ENCODE data around the gene SMIM32.

DNA sequence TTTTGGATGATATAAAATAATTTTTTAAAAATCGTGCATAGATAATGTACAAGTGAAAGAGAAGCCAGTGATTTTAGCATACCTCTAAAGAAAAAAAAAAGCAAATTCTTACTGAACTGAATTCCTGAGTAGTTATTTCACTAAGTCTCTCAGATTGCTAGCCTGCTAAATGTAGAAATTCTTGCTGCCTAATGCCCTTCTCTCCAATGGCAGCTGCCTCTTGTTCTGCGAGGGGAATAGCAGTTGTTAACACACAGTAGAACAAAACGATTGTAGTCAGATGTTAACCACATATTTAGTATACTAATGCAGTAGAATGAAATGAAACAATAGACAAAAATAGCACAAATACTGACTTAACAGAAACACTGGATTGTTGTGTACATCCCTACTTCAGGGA, 33.5 kb downstream of the SMIM32 start:
- TF ChIP-seq, protein P1, sequence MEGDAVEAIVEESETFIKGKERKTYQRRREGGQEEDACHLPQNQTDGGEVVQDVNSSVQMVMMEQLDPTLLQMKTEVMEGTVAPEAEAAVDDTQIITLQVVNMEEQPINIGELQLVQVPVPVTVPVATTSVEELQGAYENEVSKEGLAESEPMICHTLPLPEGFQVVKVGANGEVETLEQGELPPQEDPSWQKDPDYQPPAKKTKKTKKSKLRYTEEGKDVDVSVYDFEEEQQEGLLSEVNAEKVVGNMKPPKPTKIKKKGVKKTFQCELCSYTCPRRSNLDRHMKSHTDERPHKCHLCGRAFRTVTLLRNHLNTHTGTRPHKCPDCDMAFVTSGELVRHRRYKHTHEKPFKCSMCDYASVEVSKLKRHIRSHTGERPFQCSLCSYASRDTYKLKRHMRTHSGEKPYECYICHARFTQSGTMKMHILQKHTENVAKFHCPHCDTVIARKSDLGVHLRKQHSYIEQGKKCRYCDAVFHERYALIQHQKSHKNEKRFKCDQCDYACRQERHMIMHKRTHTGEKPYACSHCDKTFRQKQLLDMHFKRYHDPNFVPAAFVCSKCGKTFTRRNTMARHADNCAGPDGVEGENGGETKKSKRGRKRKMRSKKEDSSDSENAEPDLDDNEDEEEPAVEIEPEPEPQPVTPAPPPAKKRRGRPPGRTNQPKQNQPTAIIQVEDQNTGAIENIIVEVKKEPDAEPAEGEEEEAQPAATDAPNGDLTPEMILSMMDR (IDR thresholded peaks at IDR 0.05; ENCODE audit: insufficient read depth, low read depth, low read length): no peak
- no peak for TF ChIP-seq EZH2 (IDR thresholded peaks at IDR 0.05; ENCODE audit: insufficient read depth, low read length)
